Measurements from ENCODE around the gene DCUN1D5. TPM values are rescaled to one million over a fixed set of nuclear protein-coding genes. Genes with fewer than 3 reads are reported as not detected.

Gene DCUN1D5
- total and polyA plus RNA-seq, 4 donors, result 12.0 to 17.7 (median 15.1) TPM

GRCh38 chr11:103051151-103051801 lies 40.7 kb downstream of the DCUN1D5 start:
- Histone ChIP-seq H3K27ac (ENCODE audit: low read depth in 1 of 2, low read length in 2 of 2) (no peak overlapping the region), H3K36me3 (ENCODE audit: control insufficient read depth in 4 of 4, insufficient read depth in 3 of 4, low read depth in 1 of 4, low read length in 3 of 4) (no peaks in the 10 kb centered on the region), H3K27me3 (ENCODE audit: control insufficient read depth in 4 of 4, insufficient read depth in 4 of 4, low read length in 3 of 4) (no peaks in the 10 kb centered on the region), H3K9ac (ENCODE audit: low read depth in 1 of 2, low read length in 2 of 2) (no peak overlapping the region), H3K4me3 (ENCODE audit: low read depth in 1 of 3, low read length in 3 of 3) (no peak overlapping the region), H3K9me3 (ENCODE audit: control insufficient read depth in 4 of 4, low read length in 3 of 4) (no peaks in the 10 kb centered on the region), H3K4me1 (ENCODE audit: control insufficient read depth in 4 of 4, insufficient read depth in 4 of 4, low read length in 3 of 4) (no peaks in the 10 kb centered on the region)
- WGBS, result 93% methylated on average over 1 of the region's 1 CpG
- no peak for DNase-seq (ENCODE audit: low spot score)
- no peak for TF ChIP-seq NR2F2 (IDR thresholded peaks at IDR 0.05)
- no peak for TF ChIP-seq RXRA (IDR thresholded peaks at IDR 0.05)
- no peak for TF ChIP-seq YY1 (IDR thresholded peaks at IDR 0.05)
- no peak for TF ChIP-seq TAF1 (conservative IDR thresholded peaks at IDR 0.05)
- TF ChIP-seq CTCF (IDR thresholded peaks at IDR 0.05; ENCODE audit: low read depth, low read length, missing input control), result no peak
- no peak for TF ChIP-seq GABPA (IDR thresholded peaks at IDR 0.05 in 1 of 2, conservative IDR thresholded peaks at IDR 0.05 in 1 of 2)
- no peak for TF ChIP-seq HNF4A (conservative IDR thresholded peaks at IDR 0.05)
- TF ChIP-seq HNF4G (IDR thresholded peaks at IDR 0.05), result no peak
- no peak for TF ChIP-seq ATF3 (IDR thresholded peaks at IDR 0.05)
- TF ChIP-seq ZBTB33 (IDR thresholded peaks at IDR 0.05), result no peak
- TF ChIP-seq SP1 (IDR thresholded peaks at IDR 0.05), result no peak
- TF ChIP-seq MAX (IDR thresholded peaks at IDR 0.05), result no peak
- TF ChIP-seq RAD21 (IDR thresholded peaks at IDR 0.05), result no peak
- TF ChIP-seq JUND (IDR thresholded peaks at IDR 0.05), result no peak
- no peak for TF ChIP-seq EGR1 (IDR thresholded peaks at IDR 0.05; ENCODE audit: low read depth in 2 of 2)
- no peak for TF ChIP-seq REST (IDR thresholded peaks at IDR 0.05)
- no peak for TF ChIP-seq FOXA1 (IDR thresholded peaks at IDR 0.05)
